ENCODE data around the gene UGT1A5.

DNA sequence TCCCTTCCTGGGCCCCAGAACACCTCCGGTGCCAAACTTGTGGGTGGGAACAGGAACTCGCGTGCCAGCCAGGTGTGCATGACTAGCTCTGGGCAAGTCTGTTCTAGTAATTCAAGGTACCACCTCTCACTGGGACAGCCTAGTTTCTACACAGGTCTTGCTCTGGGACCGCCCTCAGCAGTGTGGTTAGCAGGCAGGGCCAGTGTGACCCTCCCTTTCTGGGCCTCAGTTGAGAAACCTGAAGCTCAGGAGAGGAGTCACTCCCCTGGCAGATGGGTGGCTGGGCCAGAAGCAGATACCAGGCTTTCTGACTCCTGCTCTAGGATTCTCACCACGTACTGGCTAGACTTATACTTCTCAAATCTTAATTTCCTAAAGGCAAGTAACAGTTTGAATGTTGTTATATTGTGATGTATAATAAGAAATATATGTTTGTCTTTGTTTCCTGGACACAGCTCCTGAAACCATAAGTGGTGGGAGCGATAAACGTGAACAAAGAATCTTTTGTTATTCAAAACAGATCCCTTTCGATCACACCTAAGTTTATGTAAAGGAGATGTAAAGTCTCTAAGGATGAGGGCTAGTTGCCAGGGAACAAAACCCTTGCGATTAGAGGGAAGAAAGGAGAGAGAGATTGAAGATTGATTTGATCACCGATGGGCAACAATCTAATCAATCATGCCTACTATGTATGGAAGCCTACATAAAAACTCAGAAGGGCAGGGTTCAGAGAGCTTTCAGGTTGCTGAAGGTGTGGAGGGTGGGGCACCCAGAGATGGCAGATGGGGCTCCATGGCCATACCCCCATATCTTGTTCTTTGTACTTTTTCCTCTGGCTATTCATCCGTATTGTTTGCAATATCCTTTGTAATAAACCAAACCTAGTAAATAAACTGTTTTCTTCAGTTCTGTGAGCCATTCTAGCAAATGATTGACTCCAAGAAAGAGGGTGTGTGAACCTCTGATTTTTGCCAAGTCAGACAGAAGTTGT, 21.0 kb upstream of the UGT1A5 start:
- TF ChIP-seq, protein P1, sequence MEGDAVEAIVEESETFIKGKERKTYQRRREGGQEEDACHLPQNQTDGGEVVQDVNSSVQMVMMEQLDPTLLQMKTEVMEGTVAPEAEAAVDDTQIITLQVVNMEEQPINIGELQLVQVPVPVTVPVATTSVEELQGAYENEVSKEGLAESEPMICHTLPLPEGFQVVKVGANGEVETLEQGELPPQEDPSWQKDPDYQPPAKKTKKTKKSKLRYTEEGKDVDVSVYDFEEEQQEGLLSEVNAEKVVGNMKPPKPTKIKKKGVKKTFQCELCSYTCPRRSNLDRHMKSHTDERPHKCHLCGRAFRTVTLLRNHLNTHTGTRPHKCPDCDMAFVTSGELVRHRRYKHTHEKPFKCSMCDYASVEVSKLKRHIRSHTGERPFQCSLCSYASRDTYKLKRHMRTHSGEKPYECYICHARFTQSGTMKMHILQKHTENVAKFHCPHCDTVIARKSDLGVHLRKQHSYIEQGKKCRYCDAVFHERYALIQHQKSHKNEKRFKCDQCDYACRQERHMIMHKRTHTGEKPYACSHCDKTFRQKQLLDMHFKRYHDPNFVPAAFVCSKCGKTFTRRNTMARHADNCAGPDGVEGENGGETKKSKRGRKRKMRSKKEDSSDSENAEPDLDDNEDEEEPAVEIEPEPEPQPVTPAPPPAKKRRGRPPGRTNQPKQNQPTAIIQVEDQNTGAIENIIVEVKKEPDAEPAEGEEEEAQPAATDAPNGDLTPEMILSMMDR (conservative IDR thresholded peaks at IDR 0.05; ENCODE audit: low read length): no peak
- no peak for TF ChIP-seq EZH2phosphoT487 (IDR thresholded peaks at IDR 0.05; ENCODE audit: borderline replicate concordance)
